C4-2B (cell line): Measurements from ENCODE around the gene KCNQ1.

Experiments used
- CTCF ChIP-seq: fragments of 450-650 bp; conservative IDR thresholded peaks from 2 replicates; pipeline ENCODE4 v1.5.1; 2017; ENCODE audit warnings: mild to moderate bottlenecking
- ZFX ChIP-seq: fragments of 450-650 bp; IDR thresholded peaks from 2 replicates; pipeline ENCODE4 v1.6.1; 2017

GRCh38 chr11:2728663-2729332, 284.0 kb downstream of the KCNQ1 start:
- TF ChIP-seq CTCF (no peak), ZFX (no peak)
